NCI-H446 (cell line): ENCODE data around the gene YTHDF1.

Experiments used
- DNase-seq, 2 experiments: peaks; one replicate each; lab custom pipeline; 2025; lab: John Stamatoyannopoulos, UW

Gene YTHDF1

GRCh38 chr20:63185215-63185796, 30.6 kb downstream of the YTHDF1 start:
- DNase-seq: no peak

GRCh38 chr20:63183422-63184146, 32.3 kb downstream of the YTHDF1 start:
- peak in 1 of 2 experiments; percentile 48 for DNase-seq

- no peak for DNase-seq
These were observed 33.0 kb downstream of the YTHDF1 start for GRCh38 chr20:63182946-63183415.

- no peak for DNase-seq
These were observed 33.5 kb downstream of the YTHDF1 start for GRCh38 chr20:63182425-63182824.

GRCh38 chr20:63181226-63181625, 34.7 kb downstream of the YTHDF1 start:
- no peak for DNase-seq

GRCh38 chr20:63180569-63181185, 35.3 kb downstream of the YTHDF1 start:
- DNase-seq: no peak

- DNase-seq: no peak
These were observed 36.0 kb downstream of the YTHDF1 start for GRCh38 chr20:63179687-63180568.

- DNase-seq: peak in 1 of 2 experiments; percentile 48
These were observed 36.8 kb downstream of the YTHDF1 start for GRCh38 chr20:63178889-63179686.

GRCh38 chr20:63178446-63178820, 37.5 kb downstream of the YTHDF1 start:
- no peak for DNase-seq

GRCh38 chr20:63177785-63178445, 38.0 kb downstream of the YTHDF1 start:
- DNase-seq: no peak

- peak in 1 of 2 experiments; percentile 64 for DNase-seq
These were observed 38.7 kb downstream of the YTHDF1 start for GRCh38 chr20:63177134-63177784.

GRCh38 chr20:63176427-63177133, 39.4 kb downstream of the YTHDF1 start:
- no peak for DNase-seq

GRCh38 chr20:63176034-63176426, 39.9 kb downstream of the YTHDF1 start:
- DNase-seq: no peak

- no peak for DNase-seq
These were observed 40.7 kb downstream of the YTHDF1 start for GRCh38 chr20:63175038-63175895.

- no peak for DNase-seq
These were observed 41.5 kb downstream of the YTHDF1 start for GRCh38 chr20:63174309-63175037.

GRCh38 chr20:63173552-63174191, 42.3 kb downstream of the YTHDF1 start:
- DNase-seq: no peak

- no peak for DNase-seq
These were observed 43.2 kb downstream of the YTHDF1 start for GRCh38 chr20:63172726-63173125.
